Measurements from ENCODE around the gene ROR1. TPM values are rescaled to one million over a fixed set of nuclear protein-coding genes. Genes with fewer than 3 reads are reported as not detected.

Gene ROR1
- total RNA-seq, 1 experiment from 2014 or later, result 2.7 TPM

DNA sequence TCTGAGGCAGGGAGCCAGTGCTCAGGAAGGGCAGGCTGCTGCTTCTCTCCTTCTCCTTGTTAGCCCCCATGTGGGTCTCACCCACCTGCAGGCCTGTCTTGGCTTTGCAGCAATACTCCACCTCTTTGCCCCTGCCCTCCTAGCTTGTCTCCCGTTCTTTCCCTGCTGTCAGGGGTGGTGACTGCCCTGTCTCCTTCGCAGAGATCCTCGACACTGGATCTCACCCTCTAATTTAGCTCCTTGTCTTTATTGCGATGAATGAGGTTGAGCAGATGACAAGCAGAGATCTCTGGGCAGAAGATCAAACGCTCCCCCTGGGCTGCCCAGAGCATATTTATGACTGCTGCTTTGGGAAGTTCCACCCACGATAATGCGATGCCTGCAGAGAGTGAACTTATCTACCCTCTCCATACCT, 199.2 kb downstream of the ROR1 start:
- no peak for ATAC-seq
- H3K9me2 ChIP-seq (ENCODE audit: insufficient read depth), result no peaks in the 10 kb centered on the region
- peaks cover 12 to 14% of the 10 kb centered on the region in 2 experiments for H3K4me1 ChIP-seq (ENCODE audit: control insufficient read depth in 1 of 2, insufficient read depth in 2 of 2, low read length in 2 of 2)
- no peaks in the 10 kb centered on the region for H3K36me3 ChIP-seq (ENCODE audit: control insufficient read depth in 1 of 2, insufficient read depth in 2 of 2, low read length in 2 of 2)
- H3K9me3 ChIP-seq (ENCODE audit: control insufficient read depth in 1 of 2, insufficient read depth in 1 of 2, low read depth in 1 of 2, low read length in 2 of 2), result no peaks in the 10 kb centered on the region
- no peak overlapping the region for H3K4me3 ChIP-seq (replicated peaks in 1 of 2; ENCODE audit: low read depth in 1 of 2, low read length in 2 of 2)
- no peak overlapping the region for H3K27ac ChIP-seq (ENCODE audit: low read depth, low read length)
- no peak overlapping the region for H3K4me2 ChIP-seq (ENCODE audit: low read length)
- RAD21 ChIA-PET (ENCODE audit: low non-redundant PET in 1 of 2, low total read pairs in 2 of 2, uncharacterized antibody in 2 of 2, unreplicated experiment in 2 of 2), result no interaction called here
- H3K27me3 ChIP-seq (ENCODE audit: insufficient read depth, low read length), result no peaks in the 10 kb centered on the region
- POLR2A ChIA-PET, result no interaction called here
- CTCF ChIA-PET, result interaction anchor here (1.0 kb wide), 1 partner anchor 281 kb away, joined by 3 read pairs; no protein-coding TSS in a partner anchor
- TF ChIP-seq, protein P1, sequence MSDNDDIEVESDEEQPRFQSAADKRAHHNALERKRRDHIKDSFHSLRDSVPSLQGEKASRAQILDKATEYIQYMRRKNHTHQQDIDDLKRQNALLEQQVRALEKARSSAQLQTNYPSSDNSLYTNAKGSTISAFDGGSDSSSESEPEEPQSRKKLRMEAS (IDR thresholded peaks at IDR 0.05), result no peak
- TF ChIP-seq SP1 (IDR thresholded peaks at IDR 0.05; ENCODE audit: low read depth) (no peak), TCF7L2 (IDR thresholded peaks at IDR 0.05; ENCODE audit: borderline replicate concordance, extremely low read depth, insufficient read depth, insufficient read length) (no peak), CBX3 (IDR thresholded peaks at IDR 0.05; ENCODE audit: low read depth) (no peak), POLR2A (IDR thresholded peaks at IDR 0.05; ENCODE audit: borderline replicate concordance, extremely low read depth, insufficient read depth, insufficient read length) (no peak), RAD21 (IDR thresholded peaks at IDR 0.05; ENCODE audit: low read depth) (no peak)
- BruUV-seq (replicated peaks), result no TSS peak
- no peak overlapping the region for H3K9ac ChIP-seq (ENCODE audit: low read length)
- H4K20me1 ChIP-seq (ENCODE audit: insufficient read depth), result no peaks in the 10 kb centered on the region
- intact Hi-C loops (cut with micrococcal nuclease), result no loop called here
- H2AFZ ChIP-seq (ENCODE audit: low read depth, low read length, poor library complexity, severe bottlenecking), result no peak overlapping the region
- DNase-seq (ENCODE audit: low read depth, low spot score), result no peak
- no peaks in the 10 kb centered on the region for H3K79me2 ChIP-seq (ENCODE audit: insufficient read depth, low read length)

DNA sequence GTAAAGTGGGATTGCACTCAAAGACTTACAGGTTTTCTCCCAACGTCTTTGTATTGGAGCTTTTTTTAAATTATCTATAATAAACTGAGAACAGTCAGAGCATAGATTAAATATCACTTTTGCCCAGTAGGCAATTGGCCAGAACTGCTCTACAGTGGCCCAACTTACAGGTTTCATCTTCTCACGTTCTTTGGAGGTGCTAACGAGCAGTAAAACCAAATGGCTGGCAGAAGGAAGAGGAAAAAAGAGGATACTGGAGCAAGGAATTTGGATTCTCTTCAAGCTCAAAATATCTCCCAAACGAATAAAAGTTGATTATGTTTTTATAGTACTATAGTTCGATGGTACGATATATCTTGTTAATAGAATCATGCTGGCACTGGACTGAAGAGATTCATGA, 201.1 kb downstream of the ROR1 start:
- intact Hi-C loops (cut with micrococcal nuclease), result no loop called here
- Histone ChIP-seq H3K4me1 (ENCODE audit: control insufficient read depth in 1 of 2, insufficient read depth in 2 of 2, low read length in 2 of 2) (peaks cover 2% of the 10 kb centered on the region in 2 experiments), H3K9ac (ENCODE audit: low read length) (no peak overlapping the region), H3K36me3 (ENCODE audit: control insufficient read depth in 1 of 2, insufficient read depth in 2 of 2, low read length in 2 of 2) (no peaks in the 10 kb centered on the region), H4K20me1 (ENCODE audit: insufficient read depth) (no peaks in the 10 kb centered on the region), H3K4me2 (ENCODE audit: low read length) (no peak overlapping the region), H3K27ac (ENCODE audit: low read depth, low read length) (no peak overlapping the region), H2AFZ (ENCODE audit: low read depth, low read length, poor library complexity, severe bottlenecking) (no peak overlapping the region), H3K9me3 (ENCODE audit: control insufficient read depth in 1 of 2, insufficient read depth in 1 of 2, low read depth in 1 of 2, low read length in 2 of 2) (no peaks in the 10 kb centered on the region), H3K27me3 (ENCODE audit: insufficient read depth, low read length) (no peaks in the 10 kb centered on the region), H3K9me2 (ENCODE audit: insufficient read depth) (no peaks in the 10 kb centered on the region), H3K79me2 (ENCODE audit: insufficient read depth, low read length) (no peaks in the 10 kb centered on the region), H3K4me3 (replicated peaks in 1 of 2; ENCODE audit: low read depth in 1 of 2, low read length in 2 of 2) (no peak overlapping the region)
- no TSS peak for BruUV-seq (replicated peaks)
- CTCF ChIA-PET, result no interaction called here
- POLR2A ChIA-PET, result no interaction called here
- TF ChIP-seq ZFX (IDR thresholded peaks at IDR 0.05) (no peak), JUND (IDR thresholded peaks at IDR 0.05) (no peak), TCF7L2 (IDR thresholded peaks at IDR 0.05; ENCODE audit: borderline replicate concordance, extremely low read depth, insufficient read depth, insufficient read length) (no peak), SRF (IDR thresholded peaks at IDR 0.05; ENCODE audit: low read depth) (no peak), EGR1 (IDR thresholded peaks at IDR 0.05; ENCODE audit: low read depth) (no peak), EZH2phosphoT487 (IDR thresholded peaks at IDR 0.05; ENCODE audit: borderline replicate concordance) (no peak), POLR2A (IDR thresholded peaks at IDR 0.05; ENCODE audit: borderline replicate concordance, extremely low read depth, insufficient read depth, insufficient read length) (no peak)
- TF ChIP-seq, protein P2, sequence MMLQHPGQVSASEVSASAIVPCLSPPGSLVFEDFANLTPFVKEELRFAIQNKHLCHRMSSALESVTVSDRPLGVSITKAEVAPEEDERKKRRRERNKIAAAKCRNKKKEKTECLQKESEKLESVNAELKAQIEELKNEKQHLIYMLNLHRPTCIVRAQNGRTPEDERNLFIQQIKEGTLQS (IDR thresholded peaks at IDR 0.05), result no peak
- TF ChIP-seq, protein P3, sequence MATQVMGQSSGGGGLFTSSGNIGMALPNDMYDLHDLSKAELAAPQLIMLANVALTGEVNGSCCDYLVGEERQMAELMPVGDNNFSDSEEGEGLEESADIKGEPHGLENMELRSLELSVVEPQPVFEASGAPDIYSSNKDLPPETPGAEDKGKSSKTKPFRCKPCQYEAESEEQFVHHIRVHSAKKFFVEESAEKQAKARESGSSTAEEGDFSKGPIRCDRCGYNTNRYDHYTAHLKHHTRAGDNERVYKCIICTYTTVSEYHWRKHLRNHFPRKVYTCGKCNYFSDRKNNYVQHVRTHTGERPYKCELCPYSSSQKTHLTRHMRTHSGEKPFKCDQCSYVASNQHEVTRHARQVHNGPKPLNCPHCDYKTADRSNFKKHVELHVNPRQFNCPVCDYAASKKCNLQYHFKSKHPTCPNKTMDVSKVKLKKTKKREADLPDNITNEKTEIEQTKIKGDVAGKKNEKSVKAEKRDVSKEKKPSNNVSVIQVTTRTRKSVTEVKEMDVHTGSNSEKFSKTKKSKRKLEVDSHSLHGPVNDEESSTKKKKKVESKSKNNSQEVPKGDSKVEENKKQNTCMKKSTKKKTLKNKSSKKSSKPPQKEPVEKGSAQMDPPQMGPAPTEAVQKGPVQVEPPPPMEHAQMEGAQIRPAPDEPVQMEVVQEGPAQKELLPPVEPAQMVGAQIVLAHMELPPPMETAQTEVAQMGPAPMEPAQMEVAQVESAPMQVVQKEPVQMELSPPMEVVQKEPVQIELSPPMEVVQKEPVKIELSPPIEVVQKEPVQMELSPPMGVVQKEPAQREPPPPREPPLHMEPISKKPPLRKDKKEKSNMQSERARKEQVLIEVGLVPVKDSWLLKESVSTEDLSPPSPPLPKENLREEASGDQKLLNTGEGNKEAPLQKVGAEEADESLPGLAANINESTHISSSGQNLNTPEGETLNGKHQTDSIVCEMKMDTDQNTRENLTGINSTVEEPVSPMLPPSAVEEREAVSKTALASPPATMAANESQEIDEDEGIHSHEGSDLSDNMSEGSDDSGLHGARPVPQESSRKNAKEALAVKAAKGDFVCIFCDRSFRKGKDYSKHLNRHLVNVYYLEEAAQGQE (IDR thresholded peaks at IDR 0.05; ENCODE audit: low read depth), result no peak
- TF ChIP-seq, protein P4, sequence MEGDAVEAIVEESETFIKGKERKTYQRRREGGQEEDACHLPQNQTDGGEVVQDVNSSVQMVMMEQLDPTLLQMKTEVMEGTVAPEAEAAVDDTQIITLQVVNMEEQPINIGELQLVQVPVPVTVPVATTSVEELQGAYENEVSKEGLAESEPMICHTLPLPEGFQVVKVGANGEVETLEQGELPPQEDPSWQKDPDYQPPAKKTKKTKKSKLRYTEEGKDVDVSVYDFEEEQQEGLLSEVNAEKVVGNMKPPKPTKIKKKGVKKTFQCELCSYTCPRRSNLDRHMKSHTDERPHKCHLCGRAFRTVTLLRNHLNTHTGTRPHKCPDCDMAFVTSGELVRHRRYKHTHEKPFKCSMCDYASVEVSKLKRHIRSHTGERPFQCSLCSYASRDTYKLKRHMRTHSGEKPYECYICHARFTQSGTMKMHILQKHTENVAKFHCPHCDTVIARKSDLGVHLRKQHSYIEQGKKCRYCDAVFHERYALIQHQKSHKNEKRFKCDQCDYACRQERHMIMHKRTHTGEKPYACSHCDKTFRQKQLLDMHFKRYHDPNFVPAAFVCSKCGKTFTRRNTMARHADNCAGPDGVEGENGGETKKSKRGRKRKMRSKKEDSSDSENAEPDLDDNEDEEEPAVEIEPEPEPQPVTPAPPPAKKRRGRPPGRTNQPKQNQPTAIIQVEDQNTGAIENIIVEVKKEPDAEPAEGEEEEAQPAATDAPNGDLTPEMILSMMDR (IDR thresholded peaks at IDR 0.05 in 2 of 3, conservative IDR thresholded peaks at IDR 0.05 in 1 of 3; ENCODE audit: borderline replicate concordance in 1 of 3, insufficient read depth in 1 of 3, low read depth in 2 of 3, low read length in 2 of 3), result no peak
- no peak for DNase-seq (ENCODE audit: low read depth, low spot score)
- RAD21 ChIA-PET (ENCODE audit: low non-redundant PET in 1 of 2, low total read pairs in 2 of 2, uncharacterized antibody in 2 of 2, unreplicated experiment in 2 of 2), result no interaction called here
- no peak for ATAC-seq

All from HCT116 (cell line).